ENCODE data around the gene CRISP2. TPM values are rescaled to one million over a fixed set of nuclear protein-coding genes. Genes with fewer than 3 reads are reported as not detected.

The CRISP2 gene
- total RNA-seq, 1 donor from 2014 or later = not detected

DNA sequence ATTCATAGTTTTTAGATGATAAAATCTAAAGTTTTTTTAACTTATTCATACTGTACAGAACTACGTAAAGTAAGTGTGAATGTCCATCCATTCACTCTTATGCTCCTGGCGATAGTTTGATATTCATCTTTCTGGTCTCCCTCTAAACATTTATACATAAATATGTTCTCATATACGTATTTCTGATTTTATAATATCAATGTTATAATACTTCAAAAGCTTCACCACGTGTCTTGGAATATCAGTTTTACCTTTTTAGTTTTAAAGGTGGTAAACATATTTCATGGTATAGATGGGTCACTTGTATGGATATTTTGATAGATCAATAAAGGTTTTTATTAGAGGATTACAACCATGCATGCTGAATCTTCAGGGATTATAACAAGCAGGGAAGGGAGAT lies 66.4 kb downstream of the CRISP2 start:
- DNase-seq (ENCODE audit: low read depth) (no peak), FAIRE-seq (no peak)
- no peaks in the 10 kb centered on the region for H3K27me3 ChIP-seq (ENCODE audit: control insufficient read depth, insufficient read depth, low read length)
- no peak overlapping the region for H3K4me3 ChIP-seq (ENCODE audit: low read depth, low read length)
- H3K36me3 ChIP-seq (ENCODE audit: control insufficient read depth, insufficient read depth, low read length) = no peaks in the 10 kb centered on the region
- TF ChIP-seq, protein P1, sequence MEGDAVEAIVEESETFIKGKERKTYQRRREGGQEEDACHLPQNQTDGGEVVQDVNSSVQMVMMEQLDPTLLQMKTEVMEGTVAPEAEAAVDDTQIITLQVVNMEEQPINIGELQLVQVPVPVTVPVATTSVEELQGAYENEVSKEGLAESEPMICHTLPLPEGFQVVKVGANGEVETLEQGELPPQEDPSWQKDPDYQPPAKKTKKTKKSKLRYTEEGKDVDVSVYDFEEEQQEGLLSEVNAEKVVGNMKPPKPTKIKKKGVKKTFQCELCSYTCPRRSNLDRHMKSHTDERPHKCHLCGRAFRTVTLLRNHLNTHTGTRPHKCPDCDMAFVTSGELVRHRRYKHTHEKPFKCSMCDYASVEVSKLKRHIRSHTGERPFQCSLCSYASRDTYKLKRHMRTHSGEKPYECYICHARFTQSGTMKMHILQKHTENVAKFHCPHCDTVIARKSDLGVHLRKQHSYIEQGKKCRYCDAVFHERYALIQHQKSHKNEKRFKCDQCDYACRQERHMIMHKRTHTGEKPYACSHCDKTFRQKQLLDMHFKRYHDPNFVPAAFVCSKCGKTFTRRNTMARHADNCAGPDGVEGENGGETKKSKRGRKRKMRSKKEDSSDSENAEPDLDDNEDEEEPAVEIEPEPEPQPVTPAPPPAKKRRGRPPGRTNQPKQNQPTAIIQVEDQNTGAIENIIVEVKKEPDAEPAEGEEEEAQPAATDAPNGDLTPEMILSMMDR (IDR thresholded peaks at IDR 0.05; ENCODE audit: insufficient read depth, low read length, severe bottlenecking) = no peak

- H3K36me3 ChIP-seq (ENCODE audit: control insufficient read depth, insufficient read depth, low read length) = no peaks in the 10 kb centered on the region
- no peak for FAIRE-seq
- no peak overlapping the region for H3K4me3 ChIP-seq (ENCODE audit: low read depth, low read length)
- DNase-seq (ENCODE audit: low read depth) = no peak
- H3K27me3 ChIP-seq (ENCODE audit: control insufficient read depth, insufficient read depth, low read length) = no peaks in the 10 kb centered on the region
- TF ChIP-seq, protein P1 (IDR thresholded peaks at IDR 0.05; ENCODE audit: insufficient read depth, low read length, severe bottlenecking) = no peak
Measured at GRCh38 chr6:49646130-49646824, 67.1 kb downstream of the CRISP2 start.

GRCh38 chr6:49645139-49645538 lies 68.2 kb downstream of the CRISP2 start:
- FAIRE-seq (no peak), DNase-seq (ENCODE audit: low read depth) (no peak)
- Histone ChIP-seq H3K4me3 (ENCODE audit: low read depth, low read length) (no peak overlapping the region), H3K36me3 (ENCODE audit: control insufficient read depth, insufficient read depth, low read length) (no peaks in the 10 kb centered on the region), H3K27me3 (ENCODE audit: control insufficient read depth, insufficient read depth, low read length) (no peaks in the 10 kb centered on the region)
- TF ChIP-seq, protein P1 (IDR thresholded peaks at IDR 0.05; ENCODE audit: insufficient read depth, low read length, severe bottlenecking) = no peak

Other genes starting within 250 kb of the CRISP2 start
- 0.26 TPM in 1 of 2 replicates, not detected in the other for gene GLYATL3, start 213.6 kb downstream of the CRISP2 start, total RNA-seq
- 7.8 and 10.8 TPM in 2 replicates for gene C6orf141, start 162.9 kb downstream of the CRISP2 start, total RNA-seq
- gene RHAG, start 76.7 kb downstream of the CRISP2 start, total RNA-seq = not detected in 2 replicates
- under 0.01 and 2.4 TPM in 2 replicates for gene CRISP3, start 30.8 kb upstream of the CRISP2 start, total RNA-seq
- not detected in 2 replicates for gene PGK2, start 73.7 kb upstream of the CRISP2 start, total RNA-seq
- not detected in 2 replicates for gene CRISP1, start 153.0 kb upstream of the CRISP2 start, total RNA-seq